ENCODE data around the gene DNAH9. TPM values are rescaled to one million over a fixed set of nuclear protein-coding genes. Genes with fewer than 3 reads are reported as not detected.

Gene DNAH9
- total and polyA plus RNA-seq, 4 donors = under 0.01 to 0.09 TPM; not detected in 2

DNA sequence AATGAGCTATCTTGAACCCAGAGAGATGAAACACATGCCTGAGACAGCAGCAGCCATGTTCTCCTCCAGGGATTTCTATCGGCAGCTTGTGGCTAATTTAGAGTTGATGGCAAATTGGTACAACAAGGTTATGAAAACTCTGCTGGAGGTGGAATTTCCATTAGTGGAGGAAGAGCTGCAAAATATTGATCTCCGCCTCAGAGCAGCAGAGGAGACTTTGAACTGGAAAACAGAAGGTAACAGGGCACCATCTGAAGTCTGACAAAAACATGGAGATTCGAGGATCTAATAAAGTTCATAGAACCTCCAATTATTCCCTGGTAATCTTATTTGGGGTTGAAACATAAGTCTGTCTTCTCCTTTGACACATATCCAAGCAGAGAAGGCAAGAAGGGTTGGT is 52.8 kb downstream of the DNAH9 start:
- no peaks in the 10 kb centered on the region for H3K27me3 ChIP-seq (ENCODE audit: control insufficient read depth in 4 of 4, insufficient read depth in 4 of 4, low read length in 3 of 4)
- H3K4me1 ChIP-seq (ENCODE audit: control insufficient read depth in 4 of 4, insufficient read depth in 4 of 4, low read length in 3 of 4) = peaks cover 0 to 7% (median 3%) of the 10 kb centered on the region in 4 donors
- no peaks in the 10 kb centered on the region for H3K36me3 ChIP-seq (ENCODE audit: control insufficient read depth in 4 of 4, insufficient read depth in 3 of 4, low read depth in 1 of 4, low read length in 3 of 4)
- H3K9ac ChIP-seq (ENCODE audit: low read depth in 1 of 2, low read length in 2 of 2) = no peak overlapping the region
- TF ChIP-seq HNF4A (conservative IDR thresholded peaks at IDR 0.05) = peak; percentile 49 to 50
- TF ChIP-seq HNF4G (IDR thresholded peaks at IDR 0.05) = peak; percentile 6
- TF ChIP-seq, protein P1, sequence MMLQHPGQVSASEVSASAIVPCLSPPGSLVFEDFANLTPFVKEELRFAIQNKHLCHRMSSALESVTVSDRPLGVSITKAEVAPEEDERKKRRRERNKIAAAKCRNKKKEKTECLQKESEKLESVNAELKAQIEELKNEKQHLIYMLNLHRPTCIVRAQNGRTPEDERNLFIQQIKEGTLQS (IDR thresholded peaks at IDR 0.05) = no peak
- DNase-seq (ENCODE audit: low spot score) = no peak
- WGBS = 30% methylated on average over 3 of the region's 3 CpGs
- H3K9me3 ChIP-seq (ENCODE audit: control insufficient read depth in 4 of 4, low read length in 3 of 4) = no peaks in the 10 kb centered on the region
- H3K4me3 ChIP-seq (ENCODE audit: low read depth in 1 of 3, low read length in 3 of 3) = no peak overlapping the region
- H3K27ac ChIP-seq (ENCODE audit: low read depth in 1 of 2, low read length in 2 of 2) = no peak overlapping the region

DNA sequence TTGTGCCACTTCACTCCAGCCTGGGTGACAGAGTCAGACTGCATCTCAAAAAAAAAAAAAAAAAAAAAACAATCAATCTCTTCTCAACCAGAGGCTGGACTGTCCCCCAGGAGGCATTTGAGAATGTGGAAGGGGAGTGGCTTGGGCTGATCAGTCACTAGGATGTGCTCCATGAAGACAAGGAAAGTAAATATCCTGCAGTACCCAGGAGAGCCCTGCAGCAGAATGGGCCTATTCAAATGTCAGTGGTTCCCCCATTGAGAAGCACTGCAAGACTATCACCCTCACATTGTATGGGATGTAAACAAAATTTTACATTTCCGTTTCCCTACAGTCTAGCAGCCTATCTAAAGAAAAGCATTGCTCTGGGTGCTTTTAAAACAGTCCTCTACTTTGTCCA is 70.3 kb downstream of the DNAH9 start:
- DNase-seq (ENCODE audit: low spot score) = no peak
- no peak overlapping the region for H3K9ac ChIP-seq (ENCODE audit: low read depth in 1 of 2, low read length in 2 of 2)
- H3K4me1 ChIP-seq (ENCODE audit: control insufficient read depth in 4 of 4, insufficient read depth in 4 of 4, low read length in 3 of 4) = no peaks in the 10 kb centered on the region
- TF ChIP-seq TAF1 (conservative IDR thresholded peaks at IDR 0.05) = no peak
- no peak for TF ChIP-seq HNF4A (conservative IDR thresholded peaks at IDR 0.05)
- TF ChIP-seq, protein P2, sequence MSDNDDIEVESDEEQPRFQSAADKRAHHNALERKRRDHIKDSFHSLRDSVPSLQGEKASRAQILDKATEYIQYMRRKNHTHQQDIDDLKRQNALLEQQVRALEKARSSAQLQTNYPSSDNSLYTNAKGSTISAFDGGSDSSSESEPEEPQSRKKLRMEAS (IDR thresholded peaks at IDR 0.05) = no peak
- TF ChIP-seq, protein P3, sequence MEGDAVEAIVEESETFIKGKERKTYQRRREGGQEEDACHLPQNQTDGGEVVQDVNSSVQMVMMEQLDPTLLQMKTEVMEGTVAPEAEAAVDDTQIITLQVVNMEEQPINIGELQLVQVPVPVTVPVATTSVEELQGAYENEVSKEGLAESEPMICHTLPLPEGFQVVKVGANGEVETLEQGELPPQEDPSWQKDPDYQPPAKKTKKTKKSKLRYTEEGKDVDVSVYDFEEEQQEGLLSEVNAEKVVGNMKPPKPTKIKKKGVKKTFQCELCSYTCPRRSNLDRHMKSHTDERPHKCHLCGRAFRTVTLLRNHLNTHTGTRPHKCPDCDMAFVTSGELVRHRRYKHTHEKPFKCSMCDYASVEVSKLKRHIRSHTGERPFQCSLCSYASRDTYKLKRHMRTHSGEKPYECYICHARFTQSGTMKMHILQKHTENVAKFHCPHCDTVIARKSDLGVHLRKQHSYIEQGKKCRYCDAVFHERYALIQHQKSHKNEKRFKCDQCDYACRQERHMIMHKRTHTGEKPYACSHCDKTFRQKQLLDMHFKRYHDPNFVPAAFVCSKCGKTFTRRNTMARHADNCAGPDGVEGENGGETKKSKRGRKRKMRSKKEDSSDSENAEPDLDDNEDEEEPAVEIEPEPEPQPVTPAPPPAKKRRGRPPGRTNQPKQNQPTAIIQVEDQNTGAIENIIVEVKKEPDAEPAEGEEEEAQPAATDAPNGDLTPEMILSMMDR (IDR thresholded peaks at IDR 0.05; ENCODE audit: low read depth, low read length, missing input control) = no peak
- H3K4me3 ChIP-seq (ENCODE audit: low read depth in 1 of 3, low read length in 3 of 3) = no peak overlapping the region
- WGBS = 44% methylated on average over 1 of the region's 1 CpG
- H3K9me3 ChIP-seq (ENCODE audit: control insufficient read depth in 4 of 4, low read length in 3 of 4) = peaks cover 0 to 2% (median 0%) of the 10 kb centered on the region in 4 donors
- no peak overlapping the region for H3K27ac ChIP-seq (ENCODE audit: low read depth in 1 of 2, low read length in 2 of 2)
- no peaks in the 10 kb centered on the region for H3K36me3 ChIP-seq (ENCODE audit: control insufficient read depth in 4 of 4, insufficient read depth in 3 of 4, low read depth in 1 of 4, low read length in 3 of 4)
- no peaks in the 10 kb centered on the region for H3K27me3 ChIP-seq (ENCODE audit: control insufficient read depth in 4 of 4, insufficient read depth in 4 of 4, low read length in 3 of 4)

DNA sequence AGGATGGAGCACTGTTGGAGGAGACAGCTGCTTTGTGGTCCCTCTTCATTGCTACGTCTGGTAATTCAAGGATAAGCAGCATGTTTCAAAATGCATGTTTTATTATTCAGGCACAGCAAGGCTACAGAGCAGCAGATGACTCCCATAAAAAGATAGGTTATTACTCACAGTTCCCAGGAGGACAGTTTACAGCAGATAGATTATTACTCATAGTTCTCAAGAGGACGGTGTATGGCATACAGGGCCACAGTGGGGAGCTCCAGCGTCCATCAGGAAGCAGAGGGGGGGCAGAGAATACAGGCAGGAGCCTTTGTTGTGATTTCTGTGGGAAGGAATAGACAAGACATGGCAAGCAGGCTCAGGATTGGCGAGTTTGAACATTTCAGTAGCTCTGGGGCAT is 72.9 kb downstream of the DNAH9 start:
- H3K4me3 ChIP-seq (ENCODE audit: low read depth in 1 of 3, low read length in 3 of 3) = no peak overlapping the region
- TF ChIP-seq NR2F2 (IDR thresholded peaks at IDR 0.05) (no peak), GABPA (IDR thresholded peaks at IDR 0.05 in 1 of 2, conservative IDR thresholded peaks at IDR 0.05 in 1 of 2) (no peak), JUND (IDR thresholded peaks at IDR 0.05) (no peak)
- TF ChIP-seq, protein P1 (IDR thresholded peaks at IDR 0.05) = no peak
- TF ChIP-seq, protein P4, sequence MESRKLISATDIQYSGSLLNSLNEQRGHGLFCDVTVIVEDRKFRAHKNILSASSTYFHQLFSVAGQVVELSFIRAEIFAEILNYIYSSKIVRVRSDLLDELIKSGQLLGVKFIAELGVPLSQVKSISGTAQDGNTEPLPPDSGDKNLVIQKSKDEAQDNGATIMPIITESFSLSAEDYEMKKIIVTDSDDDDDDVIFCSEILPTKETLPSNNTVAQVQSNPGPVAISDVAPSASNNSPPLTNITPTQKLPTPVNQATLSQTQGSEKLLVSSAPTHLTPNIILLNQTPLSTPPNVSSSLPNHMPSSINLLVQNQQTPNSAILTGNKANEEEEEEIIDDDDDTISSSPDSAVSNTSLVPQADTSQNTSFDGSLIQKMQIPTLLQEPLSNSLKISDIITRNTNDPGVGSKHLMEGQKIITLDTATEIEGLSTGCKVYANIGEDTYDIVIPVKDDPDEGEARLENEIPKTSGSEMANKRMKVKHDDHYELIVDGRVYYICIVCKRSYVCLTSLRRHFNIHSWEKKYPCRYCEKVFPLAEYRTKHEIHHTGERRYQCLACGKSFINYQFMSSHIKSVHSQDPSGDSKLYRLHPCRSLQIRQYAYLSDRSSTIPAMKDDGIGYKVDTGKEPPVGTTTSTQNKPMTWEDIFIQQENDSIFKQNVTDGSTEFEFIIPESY (IDR thresholded peaks at IDR 0.05) = no peak
- H3K36me3 ChIP-seq (ENCODE audit: control insufficient read depth in 4 of 4, insufficient read depth in 3 of 4, low read depth in 1 of 4, low read length in 3 of 4) = no peaks in the 10 kb centered on the region
- no peak for DNase-seq (ENCODE audit: low spot score)
- H3K4me1 ChIP-seq (ENCODE audit: control insufficient read depth in 4 of 4, insufficient read depth in 4 of 4, low read length in 3 of 4) = no peaks in the 10 kb centered on the region
- no peaks in the 10 kb centered on the region for H3K27me3 ChIP-seq (ENCODE audit: control insufficient read depth in 4 of 4, insufficient read depth in 4 of 4, low read length in 3 of 4)
- 53% methylated on average over 4 of the region's 4 CpGs for WGBS
- no peak overlapping the region for H3K9ac ChIP-seq (ENCODE audit: low read depth in 1 of 2, low read length in 2 of 2)
- no peak overlapping the region for H3K27ac ChIP-seq (ENCODE audit: low read depth in 1 of 2, low read length in 2 of 2)
- peaks cover 0 to 5% (median under 1%) of the 10 kb centered on the region in 4 donors for H3K9me3 ChIP-seq (ENCODE audit: control insufficient read depth in 4 of 4, low read length in 3 of 4)

All from liver (tissue), 9 donors.